Activated CD4-positive, alpha-beta T cell treated with anti-CD3 and anti-CD28 coated beads, Interleukin-2, amount 50 U/mL, for 16 hours (primary cell): ENCODE data around the gene COL18A1.
"Not testable (repeated sequence)": the region's sequence is repeated elsewhere in the genome, so short reads cannot be mapped to it uniquely, and the experiment has no call there.

Source experiments
- DNase-seq: peaks from one replicate; pipeline ENCODE4 v3.0.0-alpha.2; 2020

The COL18A1 gene

DNA sequence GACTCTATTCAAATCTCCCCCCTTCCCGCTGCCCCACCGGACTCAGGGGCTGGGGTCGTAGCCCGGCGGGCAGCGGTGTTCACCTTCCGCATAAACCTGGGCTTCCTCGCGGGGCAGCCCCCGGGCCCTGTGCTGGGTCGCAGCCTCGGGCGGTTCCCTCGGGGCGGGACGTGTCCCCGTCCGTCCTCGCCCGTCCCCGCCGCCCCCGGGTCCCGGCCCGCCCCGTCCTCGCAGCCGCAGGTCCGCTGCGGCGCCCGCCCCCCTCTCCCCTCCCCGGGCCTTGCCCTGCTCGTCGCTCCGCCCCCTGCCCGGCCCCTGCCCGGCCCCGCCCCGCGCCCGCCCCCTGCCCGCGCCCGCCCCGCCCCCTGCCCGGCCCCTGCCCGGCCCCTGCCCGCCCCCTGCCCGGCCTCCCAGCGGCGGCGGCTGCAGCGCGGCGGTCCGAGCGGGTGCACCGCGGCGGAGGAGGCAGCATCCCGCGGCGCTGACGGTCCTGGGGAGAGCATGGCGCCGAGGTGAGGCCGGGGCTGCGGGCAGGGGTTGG lies at the start of gene COL18A1:
COL18A1 (plus strand) TSS at position 436 of the 541 bp plus-strand sequence; CDS start at position 502, 66 bp downstream.
- DNase-seq = no peak

GRCh38 chr21:45355573-45355972 lies 49.4 kb upstream of the COL18A1 start:
- DNase-seq = no peak

DNA sequence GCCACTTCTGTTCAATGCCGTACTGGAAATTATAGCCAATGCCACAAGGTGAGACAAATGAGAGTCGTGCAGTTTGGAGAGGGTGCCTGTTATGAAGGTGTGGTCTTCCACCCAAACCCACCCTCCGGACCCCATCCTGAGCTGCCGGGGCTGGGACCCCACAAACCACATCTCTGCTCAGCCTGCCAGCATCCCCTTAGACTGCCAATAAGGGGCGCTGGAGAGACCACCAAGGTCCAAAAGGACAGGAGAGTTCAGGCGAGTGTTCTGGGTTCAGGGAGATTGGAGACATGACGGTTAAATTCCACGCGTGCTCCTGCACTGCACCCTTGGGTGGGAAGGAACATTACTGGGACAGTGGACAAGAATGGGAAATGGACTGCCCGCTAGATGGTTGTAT lies 48.7 kb upstream of the COL18A1 start:
- no peak for DNase-seq

- no peak for DNase-seq
These were observed 48.1 kb upstream of the COL18A1 start for GRCh38 chr21:45356653-45357435.

DNA sequence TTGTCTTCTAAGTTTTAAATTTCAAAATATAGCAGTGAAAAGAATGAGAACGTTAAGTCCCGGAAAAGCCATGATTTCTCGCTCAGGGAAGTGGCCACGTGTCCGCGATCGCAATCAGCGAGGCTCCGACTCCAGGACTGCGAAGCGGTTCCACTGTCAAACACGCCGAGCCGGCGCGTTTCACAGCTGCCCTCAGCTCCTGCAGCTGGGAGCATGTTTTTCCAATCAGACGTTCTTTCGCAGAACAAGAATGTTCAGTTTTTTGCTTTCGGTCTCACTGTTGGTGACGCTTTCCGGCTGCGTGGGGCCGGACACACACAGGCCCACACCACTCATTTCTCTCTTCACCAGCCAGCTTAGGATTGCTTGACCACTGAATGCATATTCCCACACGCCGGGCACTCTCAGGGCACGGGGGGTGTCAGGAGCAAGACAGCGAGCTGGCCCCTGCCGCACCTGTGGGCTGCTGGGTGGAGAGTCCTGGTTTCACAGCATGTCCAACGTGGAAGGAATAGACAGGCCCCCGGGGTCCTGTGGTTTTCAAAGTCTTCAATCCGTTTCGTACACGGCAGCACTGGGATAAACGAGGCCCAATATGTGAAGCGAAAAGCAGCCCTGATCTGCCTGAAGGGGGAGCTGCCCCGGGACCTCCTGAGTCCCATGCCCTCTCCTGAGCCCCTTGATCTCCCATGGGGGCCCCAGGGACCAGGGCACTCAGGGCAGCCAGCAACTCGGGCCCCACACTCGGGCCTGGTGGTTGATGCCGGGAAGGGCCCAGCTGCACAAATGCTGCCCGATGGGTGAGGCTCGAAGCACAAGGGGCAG lies 47.3 kb upstream of the COL18A1 start:
- no peak for DNase-seq

DNA sequence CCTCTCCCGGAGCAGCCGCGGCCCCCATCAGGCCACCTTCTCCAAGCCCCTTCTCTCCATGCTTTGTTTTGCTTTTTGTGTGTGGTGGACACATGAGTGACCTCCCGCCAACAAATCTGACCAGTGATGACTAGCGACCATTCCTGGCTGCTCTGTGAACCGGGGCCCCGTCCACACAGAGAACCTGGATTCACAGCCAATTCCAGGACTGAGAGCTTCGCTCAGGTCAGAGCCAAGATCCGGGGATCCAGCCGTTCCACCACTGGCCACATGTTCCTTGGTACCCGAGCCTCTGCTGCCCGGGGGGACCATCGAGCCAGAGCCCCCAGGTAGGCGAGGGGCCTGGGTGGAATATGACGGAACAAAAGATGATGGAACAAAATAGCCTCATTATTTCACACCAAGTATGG lies 46.7 kb upstream of the COL18A1 start:
- DNase-seq = no peak

- no peak for DNase-seq
These were observed 46.2 kb upstream of the COL18A1 start for GRCh38 chr21:45358711-45359310.

DNA sequence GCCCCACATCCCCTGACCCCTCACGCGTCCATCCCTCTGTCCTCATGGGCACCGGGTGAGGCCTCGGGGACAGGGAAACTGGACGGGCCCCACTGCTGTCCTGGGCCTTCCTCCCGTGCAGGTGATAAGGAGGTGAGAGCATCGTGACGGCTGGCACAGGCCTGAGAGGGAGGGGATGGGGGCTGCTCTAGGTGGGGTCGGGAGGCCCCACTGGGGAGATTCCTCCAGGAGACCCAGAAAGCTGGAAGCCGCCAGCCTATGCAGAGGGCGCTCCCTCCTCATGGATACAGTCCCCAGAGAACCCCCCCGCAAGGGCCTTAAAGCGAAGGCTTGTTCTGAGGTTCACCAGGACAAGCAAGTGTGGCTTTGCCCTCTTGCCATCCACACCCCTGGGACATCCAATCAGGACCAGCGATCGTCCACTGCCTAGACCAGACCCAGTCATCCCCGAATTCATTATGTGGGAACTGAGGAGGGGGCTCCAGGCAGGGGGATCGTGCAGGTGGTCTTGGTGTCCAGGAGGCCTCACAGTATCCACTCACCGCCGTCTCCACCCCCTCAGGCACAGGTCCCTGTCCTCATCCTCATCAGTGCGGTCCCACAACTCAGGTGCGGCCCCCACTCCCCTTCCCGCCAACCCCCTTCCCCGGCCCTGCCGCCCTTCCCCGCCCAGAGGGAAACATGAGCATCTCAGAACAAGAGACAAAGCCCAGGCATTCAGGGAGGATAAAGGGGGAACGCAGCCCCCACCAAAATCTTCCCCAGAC lies 45.3 kb upstream of the COL18A1 start:
- DNase-seq = no peak

GRCh38 chr21:45361033-45361997 lies 43.6 kb upstream of the COL18A1 start:
- no peak for DNase-seq

DNA sequence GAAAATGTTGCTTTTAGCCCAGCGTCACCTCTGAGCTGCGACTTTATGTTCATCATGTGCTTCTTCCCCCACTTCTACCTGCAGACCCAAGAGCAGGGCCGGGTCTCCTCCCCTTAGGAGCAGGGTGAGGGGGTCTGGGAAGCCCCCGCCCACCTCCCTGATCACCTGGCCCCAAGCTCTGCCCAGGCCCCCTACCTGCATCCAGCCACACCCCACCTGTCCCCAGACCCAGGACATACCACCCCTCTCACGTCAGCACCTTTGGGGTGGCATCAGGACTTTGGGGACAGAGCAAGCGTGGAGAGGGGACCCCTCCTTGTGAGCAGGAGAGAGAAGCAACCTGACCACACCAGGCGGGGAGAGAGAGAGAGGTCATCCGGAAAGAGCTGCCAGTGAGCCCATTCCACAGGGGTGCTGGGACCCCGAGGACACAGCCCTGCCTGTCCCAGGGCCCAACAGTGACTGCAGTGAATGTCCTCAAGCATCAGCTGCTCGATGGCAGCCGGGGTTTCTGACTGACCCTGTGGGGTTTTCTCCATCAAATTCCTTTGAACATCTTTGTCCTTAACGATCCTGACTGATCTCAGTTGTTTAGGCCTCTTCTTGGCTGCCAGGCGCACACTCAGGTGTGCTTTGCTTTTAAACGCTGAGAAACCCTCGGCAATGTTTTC lies 42.8 kb upstream of the COL18A1 start:
- no peak for DNase-seq

DNA sequence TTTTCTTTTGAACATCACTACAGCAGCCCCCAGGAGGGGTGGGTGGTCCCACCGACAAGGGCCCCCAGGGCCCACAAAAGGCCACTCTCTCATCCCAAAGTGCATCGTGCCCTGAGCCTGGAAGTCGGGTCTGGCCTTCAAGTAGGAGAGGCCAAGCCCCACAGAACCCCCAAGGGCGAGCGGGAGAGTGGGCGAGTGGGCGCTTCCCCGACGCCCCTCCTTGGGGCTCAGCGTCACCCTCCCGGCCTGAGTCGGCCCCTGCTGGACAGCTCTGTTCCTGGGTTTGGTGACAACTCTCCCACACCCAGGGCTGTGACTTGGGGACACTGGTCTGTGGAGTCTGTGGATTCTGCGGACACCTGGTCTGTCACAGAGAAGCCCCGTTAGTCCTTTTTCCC lies 42.2 kb upstream of the COL18A1 start:
- no peak for DNase-seq

DNA sequence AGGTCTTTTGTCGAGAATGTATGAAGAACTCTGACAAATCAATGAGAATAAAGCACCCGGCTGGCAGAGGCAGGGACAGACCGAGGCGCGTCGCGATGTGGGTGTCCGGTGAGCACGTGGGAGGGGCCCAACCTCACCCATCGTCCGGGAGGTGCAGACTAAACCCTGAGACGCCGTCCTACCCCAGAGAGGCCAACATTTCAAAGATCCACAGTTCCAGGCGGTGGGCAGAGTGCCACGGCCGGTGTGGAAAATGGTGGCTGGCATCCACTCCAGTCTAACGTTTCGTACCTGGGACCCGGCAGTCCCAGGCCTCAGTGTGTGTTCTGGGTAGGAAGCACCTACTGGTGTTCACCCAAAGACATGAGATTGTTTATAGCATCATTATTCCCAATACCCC lies 41.7 kb upstream of the COL18A1 start:
- not testable (repeated sequence) for DNase-seq

DNA sequence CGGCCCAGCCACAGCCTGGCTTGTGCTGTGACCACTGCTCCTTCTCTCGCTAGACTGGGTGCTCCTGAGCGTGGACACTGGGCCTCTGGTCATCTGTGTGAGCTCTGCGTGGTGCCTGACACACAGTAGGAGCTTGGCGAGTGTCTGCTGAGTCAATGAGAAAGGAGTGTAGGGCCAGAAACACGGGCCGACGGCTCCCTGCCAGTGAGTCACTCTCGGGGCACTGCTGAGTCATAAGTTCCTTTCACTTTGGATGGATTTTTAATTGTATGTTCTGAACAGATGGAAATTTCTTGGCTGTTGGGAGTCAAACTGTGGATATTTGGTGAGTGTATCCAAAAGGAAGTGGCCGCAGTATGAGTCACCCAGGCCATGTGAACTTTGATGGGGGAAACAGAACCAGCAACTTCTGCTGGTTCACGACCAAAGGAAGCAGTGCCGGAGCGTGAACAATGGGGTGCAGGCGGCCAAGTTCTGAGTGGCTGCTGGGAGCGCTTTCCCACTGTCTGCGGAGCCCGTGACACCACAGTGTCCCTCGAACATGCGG lies 41.0 kb upstream of the COL18A1 start:
- DNase-seq = peak; percentile 77

DNA sequence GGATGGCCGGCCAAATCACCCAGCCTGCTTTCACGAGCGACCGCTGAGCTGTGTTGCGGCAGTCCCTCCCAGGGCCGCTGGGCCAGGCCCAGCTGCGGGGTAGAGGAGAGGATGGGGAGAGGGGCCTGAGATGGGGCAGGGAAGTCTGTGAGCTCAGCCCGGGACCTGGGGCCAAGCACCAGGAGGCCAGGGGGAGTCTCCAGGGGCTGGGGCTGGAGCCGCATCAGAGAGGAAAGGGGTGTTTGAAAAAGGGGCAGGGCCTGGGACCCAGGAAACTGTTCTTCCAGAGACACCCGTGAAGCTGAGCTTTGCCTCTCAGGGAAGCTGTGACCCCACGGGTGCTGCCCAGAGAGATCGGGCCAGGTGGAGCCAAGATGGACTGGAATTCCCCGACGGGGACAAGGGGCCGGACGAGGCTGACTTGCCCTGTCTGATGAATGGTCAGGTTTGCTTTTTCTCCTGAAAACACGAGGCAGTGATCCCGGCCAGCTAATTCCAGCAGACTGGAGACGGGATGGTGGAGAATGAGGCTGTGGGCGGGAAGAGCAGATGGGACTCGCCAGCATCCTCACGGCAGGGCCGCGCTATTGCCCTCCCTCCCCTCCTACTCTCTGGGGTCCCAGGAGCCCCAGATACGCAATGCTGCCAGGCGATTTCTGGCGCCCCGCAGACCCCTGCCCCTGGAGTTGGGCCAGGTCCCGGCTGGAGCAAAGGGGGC lies 40.3 kb upstream of the COL18A1 start:
- DNase-seq = no peak

DNA sequence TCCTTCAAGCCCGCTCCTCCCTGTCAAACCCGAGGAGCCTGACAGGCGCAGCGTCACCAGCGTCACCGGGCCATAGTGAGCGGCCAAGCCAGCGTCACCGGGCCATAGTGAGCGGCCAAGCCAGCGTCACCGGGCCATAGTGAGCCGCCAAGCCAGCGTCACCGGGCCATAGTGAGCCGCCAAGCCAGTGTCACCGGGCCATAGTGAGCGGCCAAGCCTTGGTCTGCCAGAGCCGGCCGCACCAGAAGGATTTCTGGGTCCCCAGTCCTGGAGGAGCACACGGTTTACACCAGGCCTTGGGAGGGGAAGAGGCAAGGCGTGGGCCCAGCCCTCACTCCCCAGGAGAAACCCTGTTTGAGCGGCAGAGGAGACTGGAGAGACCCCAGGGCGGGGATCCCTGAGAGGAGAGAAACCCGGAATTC lies 39.8 kb upstream of the COL18A1 start:
- no peak for DNase-seq

- no peak for DNase-seq
These were observed 39.2 kb upstream of the COL18A1 start for GRCh38 chr21:45365608-45366241.

GRCh38 chr21:45366476-45366875 lies 38.5 kb upstream of the COL18A1 start:
- DNase-seq = no peak

- no peak for DNase-seq
These were observed 38.0 kb upstream of the COL18A1 start for GRCh38 chr21:45366931-45367401.
